ENCODE results near the gene CTNND2.

Gene CTNND2

DNA sequence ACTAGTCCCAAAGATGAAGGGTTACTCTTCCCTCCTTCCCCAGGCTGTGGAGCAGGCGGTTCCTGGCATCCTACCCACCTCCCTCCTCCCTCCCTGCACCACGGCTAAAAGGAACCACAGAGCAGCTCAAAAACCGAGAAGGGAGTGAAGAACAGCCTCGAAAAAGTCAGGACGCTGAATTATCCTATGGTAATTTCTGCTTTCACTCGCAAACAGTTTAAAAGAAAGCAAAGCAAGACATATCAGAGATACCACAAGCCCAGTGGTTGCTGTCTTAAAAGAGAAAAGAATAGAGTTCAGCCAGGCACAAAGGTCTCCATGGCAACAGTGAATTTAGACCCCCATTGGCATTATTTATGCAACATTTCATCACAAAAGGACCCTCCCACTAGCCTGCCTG is 315.4 kb downstream of the CTNND2 start:
- Histone ChIP-seq H3K4me1 (ENCODE audit: control insufficient read depth, insufficient read depth, low read length) (peaks cover 6% of the 10 kb centered on the region), H3K9ac (ENCODE audit: low read length) (peak overlapping the region; percentile 24), H3K36me3 (ENCODE audit: control insufficient read depth, insufficient read depth, low read length, severe bottlenecking) (no peaks in the 10 kb centered on the region), H3K9me3 (ENCODE audit: control insufficient read depth, low read length) (no peaks in the 10 kb centered on the region), H3K27me3 (replicated peaks; ENCODE audit: control insufficient read depth, insufficient read depth, low read length) (no peaks in the 10 kb centered on the region), H3K4me3 (ENCODE audit: low read length) (peak overlapping the region; percentile 71)
- DNase-seq (ENCODE audit: low read depth) = no peak

DNA sequence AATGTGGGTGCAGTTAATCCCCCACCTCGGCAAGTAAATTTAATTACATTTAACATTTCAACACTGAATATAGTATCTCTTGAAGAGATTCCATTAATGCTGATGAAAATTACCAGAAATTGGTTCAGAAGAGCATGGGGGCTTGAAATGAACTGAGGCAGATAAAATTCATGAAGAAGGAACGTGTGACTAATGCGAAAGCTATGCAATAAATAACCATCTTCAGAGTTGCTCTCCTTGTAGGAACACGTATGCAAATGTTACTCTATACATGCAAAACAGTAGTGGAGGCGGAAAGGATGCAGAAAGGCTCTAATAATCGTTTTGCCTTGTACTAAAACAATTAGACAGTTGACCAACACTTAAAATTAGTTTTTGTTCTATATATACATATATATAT is 320.2 kb downstream of the CTNND2 start:
- no peak overlapping the region for H3K4me3 ChIP-seq (ENCODE audit: low read length)
- H3K9ac ChIP-seq (ENCODE audit: low read length) = no peak overlapping the region
- no peaks in the 10 kb centered on the region for H3K36me3 ChIP-seq (ENCODE audit: control insufficient read depth, insufficient read depth, low read length, severe bottlenecking)
- no peaks in the 10 kb centered on the region for H3K9me3 ChIP-seq (ENCODE audit: control insufficient read depth, low read length)
- no peak for DNase-seq (ENCODE audit: low read depth)
- H3K27me3 ChIP-seq (replicated peaks; ENCODE audit: control insufficient read depth, insufficient read depth, low read length) = no peaks in the 10 kb centered on the region
- peaks cover 4% of the 10 kb centered on the region for H3K4me1 ChIP-seq (ENCODE audit: control insufficient read depth, insufficient read depth, low read length)

DNA sequence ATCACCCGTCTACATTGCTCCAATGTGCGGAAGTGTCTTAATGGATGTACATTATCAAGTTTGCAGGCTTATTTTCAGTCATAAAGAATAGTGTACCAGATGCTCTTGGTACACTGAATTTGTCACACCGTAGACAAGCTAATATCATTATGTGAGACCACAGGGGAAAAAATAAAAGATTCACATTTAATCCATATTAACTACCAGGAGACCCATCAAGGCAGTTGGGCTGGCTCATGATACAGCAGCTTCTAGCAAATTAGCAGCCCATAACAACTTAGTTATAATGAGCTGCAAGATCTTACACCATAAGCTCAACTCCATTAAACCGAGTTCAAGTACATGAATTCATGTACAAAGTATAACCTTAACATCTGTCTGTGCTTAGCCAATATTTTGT is 324.9 kb downstream of the CTNND2 start:
- Histone ChIP-seq H3K9ac (ENCODE audit: low read length) (no peak overlapping the region), H3K36me3 (ENCODE audit: control insufficient read depth, insufficient read depth, low read length, severe bottlenecking) (no peaks in the 10 kb centered on the region), H3K27me3 (replicated peaks; ENCODE audit: control insufficient read depth, insufficient read depth, low read length) (no peaks in the 10 kb centered on the region), H3K4me3 (ENCODE audit: low read length) (no peak overlapping the region), H3K9me3 (ENCODE audit: control insufficient read depth, low read length) (no peaks in the 10 kb centered on the region), H3K4me1 (ENCODE audit: control insufficient read depth, insufficient read depth, low read length) (no peaks in the 10 kb centered on the region)
- no peak for DNase-seq (ENCODE audit: low read depth)

DNA sequence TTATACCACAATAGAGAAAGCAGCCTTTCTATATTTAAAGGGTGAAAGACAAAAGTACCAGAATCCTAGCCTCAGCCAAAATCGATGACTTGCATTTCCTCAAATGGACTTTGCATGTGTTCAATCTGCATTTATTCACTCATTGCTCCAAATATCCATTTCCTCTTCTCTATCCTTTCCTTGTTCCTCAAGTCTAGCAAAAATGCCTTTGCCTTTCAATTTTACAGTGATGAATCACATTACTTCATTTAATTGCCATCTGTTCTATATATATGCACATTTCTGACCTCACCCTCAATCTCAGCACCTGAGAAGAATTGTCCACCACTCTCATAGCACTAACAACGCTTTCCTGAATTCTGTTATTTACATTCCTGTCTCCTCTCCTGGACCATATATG is 329.5 kb downstream of the CTNND2 start:
- Histone ChIP-seq H3K4me1 (ENCODE audit: control insufficient read depth, insufficient read depth, low read length) (no peaks in the 10 kb centered on the region), H3K36me3 (ENCODE audit: control insufficient read depth, insufficient read depth, low read length, severe bottlenecking) (no peaks in the 10 kb centered on the region), H3K9ac (ENCODE audit: low read length) (no peak overlapping the region), H3K27me3 (replicated peaks; ENCODE audit: control insufficient read depth, insufficient read depth, low read length) (no peaks in the 10 kb centered on the region), H3K9me3 (ENCODE audit: control insufficient read depth, low read length) (no peaks in the 10 kb centered on the region), H3K4me3 (ENCODE audit: low read length) (no peak overlapping the region)
- no peak for DNase-seq (ENCODE audit: low read depth)

DNA sequence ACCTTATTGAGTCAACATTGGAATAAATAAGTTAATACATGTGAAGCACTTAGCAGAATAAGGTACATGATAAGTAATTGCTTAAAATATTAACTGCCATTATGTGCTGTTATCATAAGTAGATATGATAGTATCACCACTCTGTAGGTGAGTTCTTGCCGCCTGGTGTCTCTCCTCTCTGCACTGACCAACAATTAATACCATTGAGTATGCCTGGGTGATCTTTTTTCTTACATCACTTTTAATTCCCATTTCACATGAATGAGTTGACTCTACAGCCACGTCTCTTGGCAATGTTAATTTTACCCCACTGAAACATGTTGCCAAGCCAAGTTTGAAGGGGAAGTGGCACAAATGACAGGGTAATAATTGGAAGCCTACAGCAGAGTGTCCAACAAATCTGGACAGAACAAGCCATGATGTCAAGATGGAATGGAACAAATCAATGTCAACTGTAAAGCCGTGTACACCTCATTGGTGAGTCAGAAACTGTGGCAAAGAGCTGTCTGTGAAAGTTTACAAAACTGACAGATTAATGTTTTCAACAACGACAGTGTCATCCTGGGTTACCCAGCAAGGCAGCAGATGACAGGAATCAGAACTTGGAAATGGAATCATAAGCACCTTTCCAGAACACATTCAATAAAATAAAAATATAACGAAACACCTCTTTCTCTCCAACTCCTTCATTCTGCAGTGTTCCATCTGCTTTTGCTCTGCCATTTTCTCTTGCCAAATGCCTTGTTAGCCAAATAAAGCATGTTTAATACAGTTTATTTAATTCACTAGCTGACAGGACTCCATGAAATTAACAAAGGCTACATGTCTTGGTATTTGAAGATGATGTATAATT is 330.9 kb downstream of the CTNND2 start:
- H3K36me3 ChIP-seq (ENCODE audit: control insufficient read depth, insufficient read depth, low read length, severe bottlenecking) = no peaks in the 10 kb centered on the region
- H3K4me3 ChIP-seq (ENCODE audit: low read length) = no peak overlapping the region
- no peak for DNase-seq (ENCODE audit: low read depth)
- H3K9ac ChIP-seq (ENCODE audit: low read length) = no peak overlapping the region
- no peaks in the 10 kb centered on the region for H3K27me3 ChIP-seq (replicated peaks; ENCODE audit: control insufficient read depth, insufficient read depth, low read length)
- no peaks in the 10 kb centered on the region for H3K4me1 ChIP-seq (ENCODE audit: control insufficient read depth, insufficient read depth, low read length)
- no peaks in the 10 kb centered on the region for H3K9me3 ChIP-seq (ENCODE audit: control insufficient read depth, low read length)

DNA sequence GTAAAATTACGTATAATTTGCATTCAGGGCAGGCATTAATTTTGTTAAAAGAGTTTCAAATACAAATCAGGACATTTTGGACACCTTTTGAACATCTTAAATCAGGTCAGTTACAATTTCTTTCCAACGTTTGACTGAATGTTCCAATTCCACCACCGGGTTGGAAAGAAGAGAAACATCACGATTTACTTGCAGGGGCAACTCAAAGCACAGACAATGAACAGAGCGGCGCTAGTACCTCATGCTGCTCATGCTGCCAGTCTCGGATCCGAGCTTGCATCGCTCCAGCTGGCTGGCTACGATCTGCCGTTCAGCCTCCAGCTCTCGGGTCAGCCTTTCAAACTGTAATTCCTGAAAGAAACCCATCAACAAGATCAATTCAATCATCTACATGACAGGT is 339.5 kb downstream of the CTNND2 start:
- H3K9ac ChIP-seq (ENCODE audit: low read length) = no peak overlapping the region
- no peaks in the 10 kb centered on the region for H3K27me3 ChIP-seq (replicated peaks; ENCODE audit: control insufficient read depth, insufficient read depth, low read length)
- no peak overlapping the region for H3K4me3 ChIP-seq (ENCODE audit: low read length)
- DNase-seq (ENCODE audit: low read depth) = no peak
- H3K9me3 ChIP-seq (ENCODE audit: control insufficient read depth, low read length) = no peaks in the 10 kb centered on the region
- no peaks in the 10 kb centered on the region for H3K4me1 ChIP-seq (ENCODE audit: control insufficient read depth, insufficient read depth, low read length)
- H3K36me3 ChIP-seq (ENCODE audit: control insufficient read depth, insufficient read depth, low read length, severe bottlenecking) = no peaks in the 10 kb centered on the region

DNA sequence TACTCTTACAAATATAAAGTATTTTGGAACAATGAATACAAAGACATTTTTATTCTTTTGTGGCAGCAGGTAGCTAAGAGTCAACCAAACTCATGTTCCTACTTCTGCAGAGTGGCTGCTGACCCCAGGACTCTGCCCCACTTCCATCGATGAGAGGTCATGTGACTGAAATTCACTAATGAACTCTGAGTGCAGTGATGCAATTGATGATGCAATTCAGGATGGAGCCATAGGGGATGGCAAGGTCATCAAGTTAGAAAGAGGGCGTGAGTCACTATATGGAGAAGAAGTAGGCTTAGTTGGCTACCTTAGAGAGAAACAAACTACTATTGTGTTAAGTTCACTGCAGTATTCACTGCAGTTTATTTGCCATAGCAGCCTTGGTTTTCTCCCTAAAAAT is 340.4 kb downstream of the CTNND2 start:
- DNase-seq (ENCODE audit: low read depth) = no peak
- Histone ChIP-seq H3K36me3 (ENCODE audit: control insufficient read depth, insufficient read depth, low read length, severe bottlenecking) (no peaks in the 10 kb centered on the region), H3K27me3 (replicated peaks; ENCODE audit: control insufficient read depth, insufficient read depth, low read length) (no peaks in the 10 kb centered on the region)

DNA sequence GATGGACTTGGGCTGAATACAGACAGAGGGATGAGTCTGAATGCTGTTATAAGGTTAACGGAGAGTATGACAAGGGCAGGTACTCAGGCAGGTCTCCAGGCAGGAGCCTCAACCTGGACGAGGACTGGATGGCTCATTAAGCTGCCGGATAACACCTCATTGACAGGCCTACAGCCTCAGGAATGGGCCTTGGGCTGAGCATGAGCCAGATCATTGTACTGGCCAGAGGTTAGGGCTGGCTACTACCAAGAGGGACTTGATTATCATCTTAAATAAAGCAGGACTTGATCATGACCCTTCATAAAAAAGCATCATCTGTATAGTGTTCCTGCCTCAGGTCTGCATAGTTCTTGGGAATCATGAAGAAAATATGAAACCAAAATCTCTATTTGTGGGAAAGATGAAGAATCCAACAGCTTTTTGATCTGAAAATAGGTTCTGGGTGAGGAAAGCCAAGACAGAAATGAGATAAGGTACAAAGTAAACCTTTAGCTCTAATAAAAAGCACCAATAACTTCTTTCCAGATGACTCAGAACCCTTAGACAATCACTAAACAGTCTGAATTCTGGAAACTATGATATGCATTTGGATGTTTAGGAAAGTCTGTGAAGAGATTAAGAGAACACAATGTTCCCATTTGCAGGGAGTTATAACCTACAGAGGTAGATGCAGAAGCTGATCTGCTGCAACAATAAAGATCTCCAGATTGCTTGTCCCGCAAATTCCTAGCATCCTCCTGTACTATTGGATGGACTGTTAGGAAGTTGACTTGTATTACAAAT is 343.1 kb downstream of the CTNND2 start:
- H3K4me3 ChIP-seq (ENCODE audit: low read length) = no peak overlapping the region
- no peaks in the 10 kb centered on the region for H3K9me3 ChIP-seq (ENCODE audit: control insufficient read depth, low read length)
- no peaks in the 10 kb centered on the region for H3K27me3 ChIP-seq (replicated peaks; ENCODE audit: control insufficient read depth, insufficient read depth, low read length)
- no peaks in the 10 kb centered on the region for H3K4me1 ChIP-seq (ENCODE audit: control insufficient read depth, insufficient read depth, low read length)
- no peaks in the 10 kb centered on the region for H3K36me3 ChIP-seq (ENCODE audit: control insufficient read depth, insufficient read depth, low read length, severe bottlenecking)
- H3K9ac ChIP-seq (ENCODE audit: low read length) = no peak overlapping the region
- no peak for DNase-seq (ENCODE audit: low read depth)

More for the DNA sequence above, 340.4 kb downstream of the CTNND2 start:
- no peaks in the 10 kb centered on the region for H3K4me1 ChIP-seq (ENCODE audit: control insufficient read depth, insufficient read depth, low read length)
- no peak overlapping the region for H3K9ac ChIP-seq (ENCODE audit: low read length)
- no peak overlapping the region for H3K4me3 ChIP-seq (ENCODE audit: low read length)
- H3K9me3 ChIP-seq (ENCODE audit: control insufficient read depth, low read length) = no peaks in the 10 kb centered on the region

DNA sequence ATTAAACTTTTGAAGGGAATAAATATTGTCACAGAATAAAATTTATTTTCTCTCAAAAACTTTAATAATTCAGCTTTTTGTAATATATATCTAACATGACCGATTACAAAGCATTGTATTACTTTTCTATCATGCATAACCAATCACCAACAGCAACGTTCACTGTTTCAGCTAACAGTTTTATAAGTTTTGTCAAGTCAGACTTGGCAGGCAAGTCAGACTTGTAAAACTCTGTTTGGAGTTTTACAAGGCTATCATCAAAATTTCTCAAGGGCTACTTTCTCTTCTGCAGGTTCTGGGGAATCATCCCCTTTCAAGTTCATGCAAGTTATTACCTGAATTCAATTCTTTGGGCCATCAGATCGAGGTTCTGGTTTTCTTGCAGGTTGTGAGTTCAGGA is 347.2 kb downstream of the CTNND2 start:
- H3K36me3 ChIP-seq (ENCODE audit: control insufficient read depth, insufficient read depth, low read length, severe bottlenecking) = no peaks in the 10 kb centered on the region
- no peak overlapping the region for H3K4me3 ChIP-seq (ENCODE audit: low read length)
- no peak for DNase-seq (ENCODE audit: low read depth)

DNA sequence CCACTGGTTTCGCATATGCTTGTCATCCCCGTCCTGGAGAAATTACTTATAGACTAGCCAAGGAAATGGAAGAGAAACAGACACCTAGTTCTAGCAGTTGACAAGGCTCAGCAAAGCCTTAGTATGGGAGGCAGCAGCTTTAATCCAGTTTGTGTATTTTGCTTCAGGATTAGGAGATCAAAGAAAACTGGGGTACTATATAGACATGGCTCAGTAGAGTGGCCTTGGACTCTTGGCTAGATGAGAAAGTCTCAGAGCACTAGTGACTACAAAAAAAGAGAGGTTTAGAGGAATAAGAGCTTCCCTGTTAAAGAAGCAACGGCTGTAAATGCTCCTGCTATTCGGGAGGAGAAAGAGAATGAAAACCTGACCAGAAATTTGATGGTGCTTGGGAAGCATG is 349.1 kb downstream of the CTNND2 start:
- Histone ChIP-seq H3K4me3 (ENCODE audit: low read length) (no peak overlapping the region), H3K27me3 (replicated peaks; ENCODE audit: control insufficient read depth, insufficient read depth, low read length) (no peaks in the 10 kb centered on the region), H3K4me1 (ENCODE audit: control insufficient read depth, insufficient read depth, low read length) (no peaks in the 10 kb centered on the region), H3K9me3 (ENCODE audit: control insufficient read depth, low read length) (no peaks in the 10 kb centered on the region), H3K9ac (ENCODE audit: low read length) (no peak overlapping the region), H3K36me3 (ENCODE audit: control insufficient read depth, insufficient read depth, low read length, severe bottlenecking) (no peaks in the 10 kb centered on the region)
- DNase-seq (ENCODE audit: low read depth) = no peak

More for the DNA sequence above, 347.2 kb downstream of the CTNND2 start:
- Histone ChIP-seq H3K27me3 (replicated peaks; ENCODE audit: control insufficient read depth, insufficient read depth, low read length) (no peaks in the 10 kb centered on the region), H3K9me3 (ENCODE audit: control insufficient read depth, low read length) (no peaks in the 10 kb centered on the region), H3K4me1 (ENCODE audit: control insufficient read depth, insufficient read depth, low read length) (no peaks in the 10 kb centered on the region), H3K9ac (ENCODE audit: low read length) (no peak overlapping the region)

DNA sequence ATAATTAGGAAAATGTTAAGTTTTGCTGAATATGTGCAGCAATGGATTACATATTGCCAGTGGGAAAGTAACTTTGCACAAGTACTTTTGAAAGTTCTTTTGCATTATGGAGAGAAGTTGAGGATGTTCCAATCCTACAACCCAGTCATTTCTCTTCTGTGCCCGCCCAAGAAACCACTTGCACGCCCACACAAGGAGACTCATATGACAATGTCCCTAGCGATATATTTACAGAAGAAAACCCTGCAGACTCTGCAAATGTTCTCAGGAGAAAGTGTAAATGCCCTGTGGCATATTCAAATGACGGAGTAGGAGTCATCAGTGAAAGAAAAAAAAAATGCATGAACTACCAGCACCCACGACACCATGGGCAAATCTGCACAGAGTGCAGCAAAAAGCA is 356.5 kb downstream of the CTNND2 start:
- no peak for DNase-seq (ENCODE audit: low read depth)
- no peaks in the 10 kb centered on the region for H3K36me3 ChIP-seq (ENCODE audit: control insufficient read depth, insufficient read depth, low read length, severe bottlenecking)
- H3K4me1 ChIP-seq (ENCODE audit: control insufficient read depth, insufficient read depth, low read length) = no peaks in the 10 kb centered on the region
- no peaks in the 10 kb centered on the region for H3K27me3 ChIP-seq (replicated peaks; ENCODE audit: control insufficient read depth, insufficient read depth, low read length)
- no peaks in the 10 kb centered on the region for H3K9me3 ChIP-seq (ENCODE audit: control insufficient read depth, low read length)
- H3K4me3 ChIP-seq (ENCODE audit: low read length) = no peak overlapping the region
- no peak overlapping the region for H3K9ac ChIP-seq (ENCODE audit: low read length)
